GM19099 (cell line): ENCODE data around the gene TREM2.

Experiments used
- POLR2A ChIP-seq: IDR thresholded peaks from 3 replicates; pipeline ENCODE4 v1.6.1; 2011; ENCODE audit warnings: low read depth; ENCODE audit not compliant: insufficient read length; ENCODE audit errors: extremely low read depth

TREM2 gene

DNA sequence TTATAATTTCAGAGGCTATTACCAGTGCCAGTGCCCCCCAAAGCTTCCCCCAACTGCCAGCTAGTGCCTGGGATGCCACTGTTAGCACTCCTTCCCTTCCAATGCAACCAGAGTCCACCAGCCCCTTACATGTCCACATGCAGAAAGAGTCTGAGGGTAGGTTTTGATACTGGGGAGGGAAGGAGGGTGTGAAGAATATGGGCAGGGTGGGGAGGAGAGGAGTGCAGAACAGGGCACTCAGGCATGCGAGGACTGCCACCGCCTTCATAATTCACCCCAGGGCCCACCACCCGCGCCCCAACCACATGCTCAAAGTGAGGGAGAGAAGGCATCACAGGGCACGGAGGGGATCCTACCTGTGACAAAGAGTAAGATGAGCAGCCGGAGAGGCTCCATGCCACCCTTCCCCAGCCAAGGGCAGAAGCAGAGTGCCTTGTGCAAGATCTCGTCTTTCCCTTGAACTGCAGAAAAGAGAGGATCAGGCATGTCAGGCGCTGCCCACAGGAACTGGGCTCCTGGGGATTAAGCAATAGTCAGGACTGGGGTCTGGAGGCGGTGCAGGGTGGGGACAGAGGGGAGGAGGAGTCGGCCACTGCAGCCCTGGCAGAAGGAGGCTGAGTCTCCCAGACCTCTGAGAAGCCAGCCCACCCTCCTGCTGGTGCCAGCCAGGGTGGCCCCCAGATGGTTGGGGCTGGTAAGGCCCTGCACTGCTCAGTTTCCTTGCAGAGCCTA lies at the start of gene TREM2:
Gene TREM2, minus strand, starts transcription at position 430 of the 732 bp plus-strand sequence. Its CDS starts 34 bp downstream, at position 396.
- TF ChIP-seq POLR2A, result no peak

DNA sequence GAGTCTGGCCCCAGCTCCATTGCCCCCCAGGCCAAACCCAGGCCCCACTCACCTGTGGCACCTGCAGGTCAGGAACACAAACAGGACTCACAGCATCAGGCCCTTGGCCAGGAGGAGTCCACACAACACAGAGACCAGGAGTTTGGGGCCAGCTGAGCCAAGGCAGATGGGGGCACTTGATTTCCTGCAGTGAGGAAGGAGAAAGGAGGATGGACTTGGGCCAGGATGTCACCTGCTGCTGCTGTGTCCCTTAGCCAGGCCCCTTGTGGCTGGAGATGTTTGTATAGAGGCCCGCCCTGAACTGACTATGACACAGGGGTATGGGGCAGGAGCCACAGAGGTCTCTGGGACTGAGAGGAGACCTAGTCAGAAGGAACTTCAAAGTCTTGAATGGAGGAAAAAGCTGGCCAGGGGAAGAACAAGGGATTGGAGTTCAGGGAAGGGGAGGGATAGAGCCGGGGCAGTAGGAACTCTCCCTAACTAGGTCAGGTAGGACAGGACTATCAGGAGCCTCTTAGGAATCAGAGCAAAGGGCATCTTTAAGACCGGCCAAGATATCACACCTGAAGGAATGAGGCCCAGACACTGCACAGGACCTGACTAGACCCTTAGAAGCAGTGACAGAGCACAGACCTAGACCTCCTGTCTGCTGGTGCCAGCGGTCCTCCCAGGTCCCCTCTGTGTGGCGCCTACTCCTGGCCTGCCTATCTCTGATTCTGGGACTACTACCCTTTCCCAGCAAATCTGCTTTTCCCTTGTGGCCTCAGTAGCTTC lies 46.8 kb upstream of the TREM2 start:
- TF ChIP-seq POLR2A, result no peak

DNA sequence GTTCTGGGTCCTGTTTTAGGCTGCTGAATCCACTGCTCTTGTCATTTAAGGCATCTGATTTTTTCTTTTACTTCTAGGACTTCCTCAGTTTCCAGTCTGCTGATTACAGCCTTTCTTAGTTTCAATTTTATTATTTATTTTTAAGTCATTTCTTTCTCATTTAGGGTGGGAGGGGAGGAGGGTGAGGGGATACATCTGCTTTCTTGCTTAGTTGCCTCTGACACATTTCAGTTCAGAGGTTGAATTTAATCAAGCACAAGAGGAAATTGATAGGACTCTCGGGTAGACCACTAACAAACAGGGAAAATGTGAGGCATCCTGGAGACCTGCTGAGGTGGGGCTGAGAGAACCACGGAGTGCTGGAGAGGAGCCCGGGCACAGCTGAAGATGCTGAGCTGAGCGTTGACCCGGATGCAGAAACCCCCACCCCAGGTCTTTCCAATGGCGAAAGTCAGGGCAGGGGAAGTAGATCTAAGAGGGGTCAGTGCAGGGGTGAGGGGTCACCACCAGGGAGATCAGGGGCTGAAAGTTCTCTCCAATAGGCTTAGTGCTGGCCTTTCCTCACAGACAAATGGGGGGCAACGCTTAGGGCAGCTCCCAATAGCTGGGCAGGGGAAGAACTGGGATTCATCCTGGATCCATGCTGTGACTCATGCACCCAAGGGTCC lies 45.7 kb upstream of the TREM2 start:
- no peak for TF ChIP-seq POLR2A

DNA sequence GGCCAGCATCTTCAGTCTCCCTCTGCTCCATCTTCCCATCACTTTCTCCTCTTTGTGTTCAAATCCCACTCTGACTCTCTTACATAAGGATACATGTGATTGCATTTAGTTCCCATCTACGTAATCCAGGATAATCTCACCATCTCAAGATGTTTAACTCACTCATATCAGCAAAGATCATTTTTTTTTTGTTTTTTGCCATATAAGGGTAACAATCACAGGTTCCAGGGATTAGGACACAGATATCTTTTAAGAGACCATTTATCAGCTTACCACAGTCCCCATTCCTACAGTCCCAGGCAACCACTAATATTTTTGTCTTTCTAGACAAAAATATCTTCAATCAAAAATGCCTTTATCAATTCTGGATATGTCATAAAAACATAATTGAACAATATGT lies 41.2 kb upstream of the TREM2 start:
- TF ChIP-seq POLR2A, result no peak

DNA sequence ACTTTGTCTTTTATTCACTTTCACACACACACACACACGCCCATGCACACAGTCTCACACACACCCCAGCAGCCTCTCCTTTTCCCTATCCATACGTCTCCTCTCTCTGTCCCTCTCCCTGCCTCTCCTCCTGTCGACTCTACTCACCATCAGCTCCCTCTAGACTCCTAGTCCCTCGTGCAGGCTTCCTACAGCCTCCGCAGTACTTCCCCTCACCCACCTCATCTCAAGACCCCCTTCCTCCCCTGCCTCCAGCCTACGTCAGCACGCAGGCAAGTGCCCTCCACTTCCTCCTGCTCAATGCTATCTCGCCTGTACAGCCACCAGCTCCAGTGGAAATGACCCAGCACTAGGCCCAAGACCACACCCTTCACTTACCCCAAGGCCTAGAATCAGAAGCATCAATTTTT lies 38.9 kb upstream of the TREM2 start:
- TF ChIP-seq POLR2A, result no peak

DNA sequence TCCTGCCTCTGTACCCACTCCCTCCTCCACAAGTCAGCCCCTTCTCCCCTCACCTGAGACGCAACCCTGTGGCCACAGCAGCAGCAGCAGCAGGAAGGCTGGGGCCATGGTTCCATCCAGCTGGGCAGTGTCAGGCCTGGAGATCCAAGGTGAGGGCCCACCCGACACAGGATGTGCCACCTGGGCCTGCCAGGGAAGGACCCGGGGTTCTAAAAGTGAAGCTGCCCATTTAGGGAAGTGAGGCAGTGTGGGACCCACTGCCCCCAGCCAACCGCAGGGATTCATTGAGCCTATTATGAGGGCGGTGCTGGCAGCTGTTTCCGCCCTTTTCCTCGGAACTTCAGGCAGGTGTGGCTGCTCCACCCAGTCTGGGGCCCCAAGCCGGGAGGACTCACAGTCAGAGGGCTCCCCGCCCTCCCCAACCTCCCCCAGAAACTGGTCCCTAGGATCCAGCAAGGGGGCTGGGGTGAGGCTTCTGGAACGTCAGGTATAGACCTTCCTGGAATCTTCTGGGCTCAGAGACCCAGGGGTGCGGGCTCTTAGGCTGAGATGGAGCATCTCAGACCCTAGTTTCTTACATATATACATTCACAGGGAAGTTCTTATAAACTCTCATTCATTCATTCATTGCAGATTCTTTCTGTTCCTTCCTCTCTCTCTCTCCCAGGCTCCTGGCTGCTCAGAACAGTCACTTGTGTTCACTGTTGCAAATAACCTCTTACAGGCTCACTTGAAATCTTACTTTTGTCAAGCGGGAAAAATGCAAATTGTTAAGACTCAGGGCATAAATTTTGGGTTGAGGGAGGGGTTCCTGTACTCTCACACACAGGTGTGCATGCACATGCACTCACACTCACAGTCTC lies 38.2 kb upstream of the TREM2 start, which contains the start of gene TREML2:
Gene TREML2, minus strand, starts transcription at position 249 of the 863 bp plus-strand sequence. Its CDS starts 141 bp downstream, at position 108.
- TF ChIP-seq POLR2A, result peak; percentile 30

DNA sequence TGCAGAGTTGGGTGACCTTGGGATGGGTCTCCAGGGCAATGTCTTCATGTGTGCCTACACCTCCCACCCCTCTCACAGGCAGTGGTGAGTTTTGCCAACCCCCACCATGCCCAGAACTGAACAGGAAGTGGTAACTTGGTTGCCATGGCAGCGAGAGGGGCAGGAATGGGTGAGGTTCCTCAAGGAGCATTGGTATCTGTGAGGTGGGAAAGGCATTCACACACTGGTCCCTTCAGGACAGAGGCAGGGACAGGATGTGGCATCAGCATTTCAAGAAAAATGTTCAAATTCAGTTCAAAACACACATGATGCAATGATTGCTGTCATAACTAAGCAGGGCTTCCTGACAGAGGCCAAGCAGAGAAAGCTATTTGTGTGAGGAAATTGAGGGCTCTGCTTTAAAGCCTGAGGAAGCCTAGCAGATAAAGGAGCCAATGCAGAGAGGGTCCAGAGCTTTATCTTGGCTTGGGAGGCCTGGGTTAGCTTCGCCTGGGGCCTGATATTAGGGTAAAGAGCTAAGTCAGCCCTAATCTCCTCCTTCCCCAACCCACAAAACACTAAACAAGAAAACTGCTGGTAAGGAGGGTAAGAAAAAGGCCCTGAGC lies 37.5 kb upstream of the TREM2 start:
- no peak for TF ChIP-seq POLR2A

DNA sequence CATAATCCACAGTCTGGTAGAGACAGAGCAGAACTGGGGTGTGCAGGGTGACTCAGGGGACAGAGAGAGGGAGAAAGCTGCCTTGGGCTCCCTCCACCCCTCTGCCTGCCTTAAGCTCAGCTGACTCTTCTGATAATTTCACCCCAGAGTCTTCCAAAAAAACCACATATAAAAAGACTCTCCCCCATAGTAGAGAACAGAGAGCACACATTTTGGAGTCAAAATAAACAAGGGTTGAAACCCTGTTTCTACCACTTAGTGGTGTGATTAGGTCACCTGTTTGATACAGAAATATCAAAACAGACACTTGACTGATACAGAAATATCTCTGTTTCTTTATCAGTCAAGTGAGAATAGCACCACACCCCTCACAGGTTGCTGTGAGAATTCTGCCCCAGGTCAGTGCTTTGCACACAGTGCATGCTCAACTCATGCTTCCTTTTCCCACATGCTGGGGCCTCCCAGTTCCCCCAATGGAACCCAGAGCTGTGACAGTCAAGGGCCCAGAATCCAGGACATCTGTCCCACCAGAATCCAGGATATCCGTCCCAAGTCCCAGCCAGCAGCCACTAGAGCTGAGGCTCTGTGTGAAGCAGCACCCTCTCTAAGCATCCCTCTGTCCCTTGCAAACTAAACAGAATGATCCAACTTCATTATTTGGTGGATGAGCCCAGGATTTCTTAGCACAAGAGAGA lies 36.8 kb upstream of the TREM2 start:
- TF ChIP-seq POLR2A, result no peak

DNA sequence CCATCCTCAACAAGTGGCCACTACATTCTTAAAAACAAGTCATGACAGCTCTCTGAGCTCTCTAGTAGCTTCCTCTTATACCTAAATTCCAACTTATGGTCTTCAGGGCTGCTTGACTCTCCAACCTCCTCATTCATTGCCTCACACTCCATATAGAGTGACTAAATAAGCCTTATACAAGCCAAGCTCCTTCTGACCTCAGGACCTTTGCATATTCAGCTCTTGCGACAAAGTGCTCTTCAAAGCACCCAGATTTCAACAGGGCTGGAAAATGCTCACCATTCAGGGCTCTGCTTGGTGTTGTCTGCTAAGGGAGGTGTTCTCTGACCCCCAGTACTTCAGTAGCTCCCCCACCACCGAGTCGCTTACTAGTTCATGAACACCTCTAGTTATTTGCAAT lies 34.3 kb upstream of the TREM2 start:
- TF ChIP-seq POLR2A, result no peak

DNA sequence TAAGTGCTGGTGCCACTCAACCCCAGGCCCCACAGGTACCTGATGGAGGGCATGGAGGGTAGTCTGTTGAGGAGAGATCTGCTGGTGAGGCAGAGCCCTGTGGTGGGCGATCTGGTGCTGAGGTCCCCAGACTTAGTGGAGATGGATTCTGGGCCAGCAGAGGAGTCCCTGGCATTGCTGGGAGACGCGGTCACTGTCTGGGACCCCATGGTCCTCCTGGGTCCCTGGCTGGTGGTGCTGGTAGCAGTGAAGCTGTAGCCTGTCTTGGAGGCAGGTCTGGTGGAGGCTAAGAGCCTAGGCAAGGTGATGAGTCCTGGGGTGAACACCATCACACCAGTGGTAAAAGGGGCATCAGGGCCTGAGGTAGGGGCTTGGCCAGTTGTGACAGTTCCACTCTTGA lies 31.5 kb upstream of the TREM2 start:
- no peak for TF ChIP-seq POLR2A

DNA sequence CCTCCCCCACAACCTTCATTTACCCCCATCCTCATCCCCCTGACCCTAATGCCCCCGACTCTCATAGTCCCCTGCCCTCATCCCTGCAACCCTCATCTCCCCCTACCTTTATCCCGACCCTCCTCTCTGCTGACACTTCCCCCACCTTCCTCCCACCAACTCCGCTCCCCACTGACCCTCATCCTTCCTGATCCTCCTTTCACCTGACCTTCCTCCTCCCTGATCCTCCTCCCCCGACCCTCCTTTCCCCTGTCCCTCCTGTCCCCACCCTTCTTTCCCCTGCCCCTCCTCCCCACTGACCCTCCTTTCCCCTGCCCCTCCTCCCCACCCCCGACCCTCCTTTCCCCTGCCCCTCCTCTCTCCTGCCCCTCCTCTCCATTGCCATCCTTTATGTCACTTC lies 31.0 kb upstream of the TREM2 start:
- TF ChIP-seq POLR2A, result no peak

DNA sequence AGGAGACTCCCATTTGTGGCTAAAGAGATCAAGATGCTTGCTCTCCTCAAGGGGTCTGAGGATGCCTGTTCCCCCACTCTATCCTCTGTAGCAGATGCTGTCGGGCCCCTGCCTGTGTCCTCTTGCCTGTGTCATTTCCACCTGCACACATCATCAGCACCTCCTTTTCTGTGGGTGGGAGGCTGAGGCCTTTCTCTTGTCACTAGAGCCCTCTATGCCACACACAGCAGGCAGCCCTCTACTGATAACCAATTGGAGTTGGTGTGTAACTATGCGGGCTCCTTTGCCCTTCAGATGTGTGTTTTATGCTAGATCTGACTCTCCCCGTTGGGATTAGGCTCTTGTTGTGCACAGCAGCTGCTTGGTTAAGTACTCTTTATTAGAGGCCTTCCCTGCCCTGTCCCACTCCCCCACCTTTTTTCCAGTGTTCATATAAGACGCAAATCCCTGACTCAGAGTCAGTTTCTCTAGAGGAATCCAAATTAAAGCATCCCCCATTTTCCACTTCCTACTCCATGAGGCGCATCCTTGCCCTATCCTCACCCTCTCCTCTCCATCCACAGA lies 30.3 kb upstream of the TREM2 start:
- no peak for TF ChIP-seq POLR2A

DNA sequence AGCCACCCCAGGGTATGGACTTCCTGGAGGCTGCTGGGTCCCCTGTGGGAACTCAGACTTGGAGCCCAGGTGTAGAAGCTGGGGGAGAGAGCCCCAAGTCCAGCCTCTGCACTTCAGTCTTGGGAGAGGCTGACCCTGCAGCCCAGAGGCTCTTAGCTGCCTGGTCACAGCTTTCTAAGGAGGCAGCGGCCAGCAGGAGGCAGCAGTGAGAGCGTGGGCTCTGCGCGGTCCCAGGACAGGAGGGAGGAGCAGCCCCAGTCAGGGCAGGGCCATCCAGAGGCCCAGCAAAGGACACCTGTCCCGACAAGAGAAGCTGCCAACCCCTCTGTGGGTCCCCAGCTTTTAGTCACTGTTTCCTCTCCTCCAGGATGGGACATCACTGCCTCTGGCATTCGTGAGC lies 28.7 kb upstream of the TREM2 start:
- no peak for TF ChIP-seq POLR2A
